Measurements from ENCODE around the gene PLCB1.
A peak's percentile ranks its signal among the peaks of the same experiment; 100 is the strongest.
"Not testable (repeated sequence)": the region's sequence is repeated elsewhere in the genome, so short reads cannot be mapped to it uniquely, and the experiment has no call there.

PLCB1 gene

GRCh38 chr20:8569766-8570165 lies 437.7 kb downstream of the PLCB1 start:
- no peak for DNase-seq

GRCh38 chr20:8571611-8572010 lies 439.5 kb downstream of the PLCB1 start:
- no peak for DNase-seq

GRCh38 chr20:8573686-8574085 lies 441.6 kb downstream of the PLCB1 start:
- DNase-seq = no peak

GRCh38 chr20:8575114-8575513 lies 443.0 kb downstream of the PLCB1 start:
- DNase-seq = no peak

- no peak for DNase-seq
Measured at GRCh38 chr20:8578161-8578865, 446.2 kb downstream of the PLCB1 start.

GRCh38 chr20:8579035-8579434 lies 447.0 kb downstream of the PLCB1 start:
- DNase-seq = no peak

- DNase-seq = no peak
Measured at GRCh38 chr20:8581446-8582183, 449.5 kb downstream of the PLCB1 start.

GRCh38 chr20:8583012-8583565 lies 451.0 kb downstream of the PLCB1 start:
- DNase-seq = no peak

GRCh38 chr20:8583566-8584043 lies 451.5 kb downstream of the PLCB1 start:
- DNase-seq = no peak

GRCh38 chr20:8587251-8587650 lies 455.2 kb downstream of the PLCB1 start:
- DNase-seq = no peak

GRCh38 chr20:8587810-8588209 lies 455.7 kb downstream of the PLCB1 start:
- no peak for DNase-seq

GRCh38 chr20:8589956-8590355 lies 457.9 kb downstream of the PLCB1 start:
- no peak for DNase-seq

GRCh38 chr20:8600910-8601541 lies 469.0 kb downstream of the PLCB1 start:
- DNase-seq = not testable (repeated sequence)

- DNase-seq = peak; percentile 14
Measured at GRCh38 chr20:8601542-8601912, 469.5 kb downstream of the PLCB1 start.

- peak; percentile 21 to 26 for DNase-seq
Measured at GRCh38 chr20:8602389-8603116, 470.5 kb downstream of the PLCB1 start.

- no peak for DNase-seq
Measured at GRCh38 chr20:8608470-8608869, 476.4 kb downstream of the PLCB1 start.

GRCh38 chr20:8616792-8617191 lies 484.7 kb downstream of the PLCB1 start:
- DNase-seq = no peak

GRCh38 chr20:8621001-8621400 lies 488.9 kb downstream of the PLCB1 start:
- no peak for DNase-seq

- no peak for DNase-seq
Measured at GRCh38 chr20:8624046-8624445, 492.0 kb downstream of the PLCB1 start.

- DNase-seq = no peak
Measured at GRCh38 chr20:8624616-8625015, 492.6 kb downstream of the PLCB1 start.

GRCh38 chr20:8627340-8628004 lies 495.4 kb downstream of the PLCB1 start:
- no peak for DNase-seq

- DNase-seq = no peak
Measured at GRCh38 chr20:8631271-8631670, 499.2 kb downstream of the PLCB1 start.
